Neural progenitor cell (in vitro differentiated cells): ENCODE data around the gene COL23A1. TPM values are rescaled to one million over a fixed set of nuclear protein-coding genes. Genes with fewer than 3 reads are reported as not detected.

Experiments
- DNase-seq: peaks from one replicate; pipeline ENCODE4 v3.0.0-alpha.2; 2016; ENCODE audit warnings: low spot score
- H2AFZ ChIP-seq: fragments of 200-600 bp; sonication (generic); replicated peaks from 2 replicates; pipeline ENCODE4 v1.6.1; 2016; ENCODE audit warnings: antibody characterized with exemption
- H3F3A ChIP-seq: fragments of 200-600 bp; sonication (generic); 2 replicates; pipeline ENCODE4 v1.6.1; 2016; ENCODE audit warnings: antibody characterized with exemption, low read depth
- H3K27ac ChIP-seq: fragments of 200-600 bp; sonication (generic); 2 replicates; pipeline ENCODE4 v1.5.1; 2016; ENCODE audit warnings: mild to moderate bottlenecking
- H3K27me3 ChIP-seq: fragments of 200-600 bp; sonication (generic); 2 replicates; pipeline ENCODE4 v1.6.1; 2016; ENCODE audit warnings: mild to moderate bottlenecking, moderate library complexity
- H3K36me3 ChIP-seq: fragments of 200-600 bp; sonication (generic); 2 replicates; pipeline ENCODE4 v1.5.1; 2016
- H3K4me1 ChIP-seq: fragments of 200-600 bp; sonication (generic); 2 replicates; pipeline ENCODE4 v1.6.1; 2016; ENCODE audit warnings: mixed run types
- H3K4me2 ChIP-seq: fragments of 200-600 bp; sonication (generic); 2 replicates; pipeline ENCODE4 v1.6.1; 2016
- H3K4me3 ChIP-seq: fragments of 200-600 bp; sonication (generic); 2 replicates; pipeline ENCODE4 v1.5.1; 2016
- H3K79me2 ChIP-seq: fragments of 200-600 bp; sonication (generic); 2 replicates; pipeline ENCODE4 v1.6.1; 2016; ENCODE audit warnings: low read depth
- H3K9ac ChIP-seq: fragments of 200-600 bp; sonication (generic); 2 replicates; pipeline ENCODE4 v1.6.1; 2016
- H3K9me3 ChIP-seq: fragments of 200-600 bp; sonication (generic); 2 replicates; pipeline ENCODE4 v1.5.1; 2016; ENCODE audit warnings: low read depth
- H4K20me1 ChIP-seq: fragments of 200-600 bp; sonication (generic); 2 replicates; pipeline ENCODE4 v1.6.1; 2016; ENCODE audit warnings: low read depth
- H3K27ac Mint-ChIP-seq: 3 replicates; pipeline ENCODE4 v1.8.0; 2021; ENCODE audit warnings: mixed read lengths
- H3K27me3 Mint-ChIP-seq: 2 replicates; pipeline ENCODE4 v1.8.0; 2022; ENCODE audit warnings: low read depth, mild to moderate bottlenecking, inconsistent platforms, moderate library complexity, mixed read lengths; ENCODE audit not compliant: insufficient read depth
- H3K36me3 Mint-ChIP-seq: 3 replicates; pipeline ENCODE4 v1.8.0; 2021; ENCODE audit warnings: mixed read lengths
- H3K4me1 Mint-ChIP-seq: 3 replicates; pipeline ENCODE4 v1.8.0; 2021; ENCODE audit warnings: mixed read lengths
- H3K4me3 Mint-ChIP-seq: 3 replicates; pipeline ENCODE4 v1.8.0; 2021; ENCODE audit warnings: mild to moderate bottlenecking, moderate library complexity, mixed read lengths
- H3K9me3 Mint-ChIP-seq: 3 replicates; pipeline ENCODE4 v1.8.0; 2020; ENCODE audit warnings: mixed read lengths
- CTCF ChIP-seq: fragments of 200-600 bp; sonication (generic); IDR thresholded peaks from 2 replicates; pipeline ENCODE4 v1.5.1; 2017; ENCODE audit warnings: antibody characterized with exemption, mild to moderate bottlenecking
- EZH2 ChIP-seq: fragments of 200-600 bp; sonication (generic); IDR thresholded peaks from 2 replicates; pipeline ENCODE4 v1.6.1; 2017; ENCODE audit warnings: antibody characterized with exemption, mild to moderate bottlenecking, moderate library complexity
- EZH2phosphoT487 ChIP-seq: fragments of 200-600 bp; sonication (generic); IDR thresholded peaks from 2 replicates; pipeline ENCODE4 v1.6.1; 2017; ENCODE audit warnings: antibody characterized with exemption
- total RNA-seq: library from RNA; depleted of rRNA; stranded (reverse); fragments of >200 nt; gene quantifications from 2 replicates; pipeline ENCODE4 v1.2.3, GENCODE V29; 2015; ENCODE audit warnings: low replicate concordance

The COL23A1 gene
- total RNA-seq, 1 donor from 2014 or later, result not detected

DNA sequence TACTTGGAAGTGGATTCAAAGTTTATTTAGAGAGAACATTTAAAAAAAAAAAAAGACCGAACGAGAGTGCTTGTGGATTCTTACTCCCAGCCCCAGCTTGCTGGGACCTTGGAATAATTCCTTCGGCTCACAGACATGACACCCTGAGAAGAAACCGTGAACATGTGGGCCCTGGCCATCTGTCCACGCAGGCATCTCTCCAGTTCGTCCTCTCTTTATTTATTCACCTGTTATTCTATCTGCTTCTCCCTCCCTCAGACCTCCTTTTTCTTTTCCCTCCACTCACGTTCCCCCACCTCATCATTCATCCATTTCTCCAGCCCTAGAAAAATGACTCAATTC is 263.8 kb downstream of the COL23A1 start:
- H3F3A ChIP-seq, result no peaks in the 10 kb centered on the region
- Mint-ChIP-seq H3K4me3 (no peak overlapping the region), H3K9me3 (no peaks in the 10 kb centered on the region), H3K4me1 (peaks cover 62% of the 10 kb centered on the region), H3K36me3 (no peaks in the 10 kb centered on the region), H3K27me3 (peaks cover 9% of the 10 kb centered on the region), H3K27ac (peak overlapping the region; percentile 65)
- H3K9ac ChIP-seq, result no peak overlapping the region
- H3K27ac ChIP-seq, result no peak overlapping the region
- no peaks in the 10 kb centered on the region for H3K27me3 ChIP-seq
- no peaks in the 10 kb centered on the region for H3K79me2 ChIP-seq
- TF ChIP-seq CTCF (no peak), EZH2 (no peak), EZH2phosphoT487 (no peak)
- no peak overlapping the region for H3K4me3 ChIP-seq
- no peaks in the 10 kb centered on the region for H3K9me3 ChIP-seq
- H3K4me2 ChIP-seq, result no peak overlapping the region
- H4K20me1 ChIP-seq, result no peaks in the 10 kb centered on the region
- DNase-seq, result no peak
- no peaks in the 10 kb centered on the region for H3K36me3 ChIP-seq
- H3K4me1 ChIP-seq, result peaks cover 6% of the 10 kb centered on the region
- H2AFZ ChIP-seq, result no peak overlapping the region

DNA sequence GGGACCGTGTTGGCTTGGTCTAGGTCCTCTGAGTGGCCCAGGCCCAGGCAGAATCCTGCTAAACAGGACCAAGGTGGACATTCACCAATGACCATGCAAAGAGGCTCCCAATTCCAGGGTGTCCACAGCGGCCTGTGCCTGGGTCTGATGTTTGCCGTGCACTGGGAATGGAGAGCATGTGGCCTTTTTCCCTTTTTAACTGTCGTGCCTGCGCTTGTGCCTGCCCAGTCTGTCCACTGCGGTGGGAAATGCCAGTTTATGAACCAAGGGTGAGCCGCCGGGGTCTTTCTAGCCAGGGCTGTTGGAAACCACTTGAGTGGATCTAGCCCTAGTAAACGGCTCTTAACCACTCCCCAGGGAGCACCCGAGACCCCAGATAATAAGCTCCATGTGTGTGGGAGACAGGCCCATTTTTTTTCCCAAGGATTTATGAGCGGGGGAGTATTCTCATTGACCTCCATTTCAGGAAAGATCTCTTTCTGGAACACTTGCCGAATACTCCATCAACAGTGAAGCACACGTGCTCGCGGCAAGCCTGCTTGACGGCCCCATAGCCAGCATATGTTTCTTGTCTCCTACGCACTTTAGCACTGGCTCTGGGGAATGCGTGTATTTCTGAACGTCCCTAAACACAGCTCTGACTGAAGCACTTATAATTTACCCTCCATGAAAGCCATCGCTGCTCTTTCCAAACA is 264.4 kb downstream of the COL23A1 start:
- Mint-ChIP-seq H3K36me3 (no peaks in the 10 kb centered on the region), H3K27me3 (peaks cover 9% of the 10 kb centered on the region), H3K4me1 (peaks cover 64% of the 10 kb centered on the region), H3K4me3 (no peak overlapping the region), H3K9me3 (no peaks in the 10 kb centered on the region), H3K27ac (peak overlapping the region; percentile 65)
- H3K4me1 ChIP-seq, result peaks cover 6% of the 10 kb centered on the region
- H3K27me3 ChIP-seq, result no peaks in the 10 kb centered on the region
- no peak overlapping the region for H3K9ac ChIP-seq
- H3K4me3 ChIP-seq, result no peak overlapping the region
- no peak overlapping the region for H3K27ac ChIP-seq
- H3K36me3 ChIP-seq, result no peaks in the 10 kb centered on the region
- TF ChIP-seq EZH2 (no peak), CTCF (no peak), EZH2phosphoT487 (no peak)
- H3K9me3 ChIP-seq, result no peaks in the 10 kb centered on the region
- DNase-seq, result no peak
- H3K79me2 ChIP-seq, result no peaks in the 10 kb centered on the region
- H3K4me2 ChIP-seq, result no peak overlapping the region
- no peaks in the 10 kb centered on the region for H3F3A ChIP-seq
- H4K20me1 ChIP-seq, result no peaks in the 10 kb centered on the region
- H2AFZ ChIP-seq, result no peak overlapping the region

GRCh38 chr5:178325311-178325678 is 264.9 kb downstream of the COL23A1 start:
- Histone ChIP-seq H3K4me1 (peaks cover 6% of the 10 kb centered on the region), H3K4me2 (no peak overlapping the region), H3K36me3 (no peaks in the 10 kb centered on the region), H3K9me3 (no peaks in the 10 kb centered on the region), H3K4me3 (no peak overlapping the region), H3K27me3 (no peaks in the 10 kb centered on the region), H3K27ac (no peak overlapping the region), H2AFZ (no peak overlapping the region), H3F3A (no peaks in the 10 kb centered on the region), H3K9ac (no peak overlapping the region), H3K79me2 (no peaks in the 10 kb centered on the region), H4K20me1 (no peaks in the 10 kb centered on the region)
- Mint-ChIP-seq H3K4me1 (peaks cover 62% of the 10 kb centered on the region), H3K9me3 (no peaks in the 10 kb centered on the region), H3K27me3 (peaks cover 10% of the 10 kb centered on the region), H3K27ac (peak overlapping the region; percentile 70), H3K4me3 (peak overlapping the region; percentile 9), H3K36me3 (no peaks in the 10 kb centered on the region)
- TF ChIP-seq EZH2 (no peak), EZH2phosphoT487 (no peak), CTCF (no peak)
- no peak for DNase-seq
